ENCODE measurements around the gene GASK1B.

- no peak for TF ChIP-seq POLR2A (IDR thresholded peaks at IDR 0.05)
- no peak for TF ChIP-seq CTCF (IDR thresholded peaks at IDR 0.05)
Measured at GRCh38 chr4:158214856-158215255, 42.0 kb upstream of the GASK1B start.
